ENCODE measurements around the gene MT3. TPM values are rescaled to one million over a fixed set of nuclear protein-coding genes. Genes with fewer than 3 reads are reported as not detected.

The MT3 gene
- polyA plus RNA-seq, 1 of the 3 experiments (the other 2 are of a cell fraction): 0.43 TPM

DNA sequence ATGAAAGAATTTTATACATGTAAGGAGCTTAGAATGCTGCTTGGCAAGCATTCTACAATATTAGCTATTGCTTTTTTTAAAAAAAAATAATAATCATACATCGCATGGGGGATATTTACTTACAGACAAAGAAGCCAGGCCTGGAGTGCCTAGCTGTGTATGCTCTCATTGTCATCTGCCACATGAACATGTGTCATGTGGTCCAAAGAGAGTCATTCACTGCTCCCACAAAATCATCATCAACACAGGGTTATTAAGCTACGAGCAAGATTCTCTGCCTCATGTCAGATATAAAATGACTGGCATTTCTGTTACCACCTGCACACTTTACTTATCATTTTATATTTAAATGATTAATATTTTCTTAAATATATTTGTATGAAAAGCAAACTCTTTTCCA is 34.3 kb downstream of the MT3 start:
- Histone ChIP-seq H3K9ac (no peak overlapping the region), H3K27ac (ENCODE audit: low read depth in 2 of 2, low read length in 1 of 2) (no peak overlapping the region), H3K9me3 (no peaks in the 10 kb centered on the region), H3K9me2 (no peaks in the 10 kb centered on the region), H2AFZ (ENCODE audit: low read depth) (no peak overlapping the region), H4K20me1 (ENCODE audit: insufficient read depth) (no peaks in the 10 kb centered on the region), H3K4me3 (ENCODE audit: low read depth in 2 of 2, low read length in 1 of 2) (no peak overlapping the region), H3K27me3 (ENCODE audit: insufficient read depth) (no peaks in the 10 kb centered on the region), H3K4me2 (no peak overlapping the region), H3K36me3 (replicated peaks in 1 of 2; ENCODE audit: control insufficient read depth in 1 of 2, insufficient read depth in 2 of 2, low read length in 1 of 2) (no peaks in the 10 kb centered on the region), H3F3A (replicated peaks; ENCODE audit: insufficient read depth) (peaks cover 7% of the 10 kb centered on the region), H3K79me2 (ENCODE audit: insufficient read depth) (peaks cover 13% of the 10 kb centered on the region; the same call in 1 of the 2 replicates), H3K4me1 (ENCODE audit: control insufficient read depth in 1 of 2, insufficient read depth in 2 of 2, low read depth in 1 of 2, low read length in 1 of 2) (peaks cover 2 to 7% of the 10 kb centered on the region in 2 experiments; a peak in 1 of 4 replicates)
- DNase-seq: no peak
- TF ChIP-seq TCF12 (IDR thresholded peaks at IDR 0.05) (no peak), YY1 (IDR thresholded peaks at IDR 0.05; ENCODE audit: low read depth) (no peak), EP300 (IDR thresholded peaks at IDR 0.05; ENCODE audit: borderline replicate concordance in 1 of 2, low read depth in 1 of 2, low read length in 1 of 2) (no peak), SMC3 (IDR thresholded peaks at IDR 0.05; ENCODE audit: low read depth, low read length) (no peak), FOXM1 (IDR thresholded peaks at IDR 0.05; ENCODE audit: low read depth) (no peak), TAF1 (IDR thresholded peaks at IDR 0.05; ENCODE audit: borderline replicate concordance, low read depth, low read length) (no peak), RFX5 (IDR thresholded peaks at IDR 0.05; ENCODE audit: low read length) (no peak), EZH2phosphoT487 (IDR thresholded peaks at IDR 0.05; ENCODE audit: borderline replicate concordance, low read depth) (no peak), CHD2 (IDR thresholded peaks at IDR 0.05; ENCODE audit: low read length, partially characterized antibody) (no peak), RCOR1 (IDR thresholded peaks at IDR 0.05; ENCODE audit: low read length) (no peak), FOXJ3 (CRISPR knock-in tag; IDR thresholded peaks at IDR 0.05) (no peak), NFIC (IDR thresholded peaks at IDR 0.05; ENCODE audit: borderline replicate concordance) (no peak), FOSL2 (IDR thresholded peaks at IDR 0.05; ENCODE audit: borderline replicate concordance, low read depth) (no peak), GABPA (IDR thresholded peaks at IDR 0.05; ENCODE audit: low read depth) (no peak)
- TF ChIP-seq, protein P1, sequence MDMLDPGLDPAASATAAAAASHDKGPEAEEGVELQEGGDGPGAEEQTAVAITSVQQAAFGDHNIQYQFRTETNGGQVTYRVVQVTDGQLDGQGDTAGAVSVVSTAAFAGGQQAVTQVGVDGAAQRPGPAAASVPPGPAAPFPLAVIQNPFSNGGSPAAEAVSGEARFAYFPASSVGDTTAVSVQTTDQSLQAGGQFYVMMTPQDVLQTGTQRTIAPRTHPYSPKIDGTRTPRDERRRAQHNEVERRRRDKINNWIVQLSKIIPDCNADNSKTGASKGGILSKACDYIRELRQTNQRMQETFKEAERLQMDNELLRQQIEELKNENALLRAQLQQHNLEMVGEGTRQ (IDR thresholded peaks at IDR 0.05; ENCODE audit: borderline replicate concordance, low read depth, low read length): no peak
- TF ChIP-seq, protein P2, sequence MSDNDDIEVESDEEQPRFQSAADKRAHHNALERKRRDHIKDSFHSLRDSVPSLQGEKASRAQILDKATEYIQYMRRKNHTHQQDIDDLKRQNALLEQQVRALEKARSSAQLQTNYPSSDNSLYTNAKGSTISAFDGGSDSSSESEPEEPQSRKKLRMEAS (IDR thresholded peaks at IDR 0.05; ENCODE audit: low read depth): no peak
- TF ChIP-seq, protein P3, sequence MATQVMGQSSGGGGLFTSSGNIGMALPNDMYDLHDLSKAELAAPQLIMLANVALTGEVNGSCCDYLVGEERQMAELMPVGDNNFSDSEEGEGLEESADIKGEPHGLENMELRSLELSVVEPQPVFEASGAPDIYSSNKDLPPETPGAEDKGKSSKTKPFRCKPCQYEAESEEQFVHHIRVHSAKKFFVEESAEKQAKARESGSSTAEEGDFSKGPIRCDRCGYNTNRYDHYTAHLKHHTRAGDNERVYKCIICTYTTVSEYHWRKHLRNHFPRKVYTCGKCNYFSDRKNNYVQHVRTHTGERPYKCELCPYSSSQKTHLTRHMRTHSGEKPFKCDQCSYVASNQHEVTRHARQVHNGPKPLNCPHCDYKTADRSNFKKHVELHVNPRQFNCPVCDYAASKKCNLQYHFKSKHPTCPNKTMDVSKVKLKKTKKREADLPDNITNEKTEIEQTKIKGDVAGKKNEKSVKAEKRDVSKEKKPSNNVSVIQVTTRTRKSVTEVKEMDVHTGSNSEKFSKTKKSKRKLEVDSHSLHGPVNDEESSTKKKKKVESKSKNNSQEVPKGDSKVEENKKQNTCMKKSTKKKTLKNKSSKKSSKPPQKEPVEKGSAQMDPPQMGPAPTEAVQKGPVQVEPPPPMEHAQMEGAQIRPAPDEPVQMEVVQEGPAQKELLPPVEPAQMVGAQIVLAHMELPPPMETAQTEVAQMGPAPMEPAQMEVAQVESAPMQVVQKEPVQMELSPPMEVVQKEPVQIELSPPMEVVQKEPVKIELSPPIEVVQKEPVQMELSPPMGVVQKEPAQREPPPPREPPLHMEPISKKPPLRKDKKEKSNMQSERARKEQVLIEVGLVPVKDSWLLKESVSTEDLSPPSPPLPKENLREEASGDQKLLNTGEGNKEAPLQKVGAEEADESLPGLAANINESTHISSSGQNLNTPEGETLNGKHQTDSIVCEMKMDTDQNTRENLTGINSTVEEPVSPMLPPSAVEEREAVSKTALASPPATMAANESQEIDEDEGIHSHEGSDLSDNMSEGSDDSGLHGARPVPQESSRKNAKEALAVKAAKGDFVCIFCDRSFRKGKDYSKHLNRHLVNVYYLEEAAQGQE (IDR thresholded peaks at IDR 0.05; ENCODE audit: low read depth, low read length): no peak
- TF ChIP-seq, protein P4, sequence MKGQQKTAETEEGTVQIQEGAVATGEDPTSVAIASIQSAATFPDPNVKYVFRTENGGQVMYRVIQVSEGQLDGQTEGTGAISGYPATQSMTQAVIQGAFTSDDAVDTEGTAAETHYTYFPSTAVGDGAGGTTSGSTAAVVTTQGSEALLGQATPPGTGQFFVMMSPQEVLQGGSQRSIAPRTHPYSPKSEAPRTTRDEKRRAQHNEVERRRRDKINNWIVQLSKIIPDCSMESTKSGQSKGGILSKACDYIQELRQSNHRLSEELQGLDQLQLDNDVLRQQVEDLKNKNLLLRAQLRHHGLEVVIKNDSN (IDR thresholded peaks at IDR 0.05; ENCODE audit: borderline replicate concordance, low read depth): no peak
- TF ChIP-seq, protein P5, sequence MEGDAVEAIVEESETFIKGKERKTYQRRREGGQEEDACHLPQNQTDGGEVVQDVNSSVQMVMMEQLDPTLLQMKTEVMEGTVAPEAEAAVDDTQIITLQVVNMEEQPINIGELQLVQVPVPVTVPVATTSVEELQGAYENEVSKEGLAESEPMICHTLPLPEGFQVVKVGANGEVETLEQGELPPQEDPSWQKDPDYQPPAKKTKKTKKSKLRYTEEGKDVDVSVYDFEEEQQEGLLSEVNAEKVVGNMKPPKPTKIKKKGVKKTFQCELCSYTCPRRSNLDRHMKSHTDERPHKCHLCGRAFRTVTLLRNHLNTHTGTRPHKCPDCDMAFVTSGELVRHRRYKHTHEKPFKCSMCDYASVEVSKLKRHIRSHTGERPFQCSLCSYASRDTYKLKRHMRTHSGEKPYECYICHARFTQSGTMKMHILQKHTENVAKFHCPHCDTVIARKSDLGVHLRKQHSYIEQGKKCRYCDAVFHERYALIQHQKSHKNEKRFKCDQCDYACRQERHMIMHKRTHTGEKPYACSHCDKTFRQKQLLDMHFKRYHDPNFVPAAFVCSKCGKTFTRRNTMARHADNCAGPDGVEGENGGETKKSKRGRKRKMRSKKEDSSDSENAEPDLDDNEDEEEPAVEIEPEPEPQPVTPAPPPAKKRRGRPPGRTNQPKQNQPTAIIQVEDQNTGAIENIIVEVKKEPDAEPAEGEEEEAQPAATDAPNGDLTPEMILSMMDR (IDR thresholded peaks at IDR 0.05): no peak
- TF ChIP-seq, protein P6, sequence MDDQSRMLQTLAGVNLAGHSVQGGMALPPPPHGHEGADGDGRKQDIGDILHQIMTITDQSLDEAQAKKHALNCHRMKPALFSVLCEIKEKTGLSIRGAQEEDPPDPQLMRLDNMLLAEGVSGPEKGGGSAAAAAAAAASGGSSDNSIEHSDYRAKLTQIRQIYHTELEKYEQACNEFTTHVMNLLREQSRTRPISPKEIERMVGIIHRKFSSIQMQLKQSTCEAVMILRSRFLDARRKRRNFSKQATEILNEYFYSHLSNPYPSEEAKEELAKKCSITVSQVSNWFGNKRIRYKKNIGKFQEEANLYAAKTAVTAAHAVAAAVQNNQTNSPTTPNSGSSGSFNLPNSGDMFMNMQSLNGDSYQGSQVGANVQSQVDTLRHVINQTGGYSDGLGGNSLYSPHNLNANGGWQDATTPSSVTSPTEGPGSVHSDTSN (IDR thresholded peaks at IDR 0.05): no peak
- ChIA-PET CTCF (interaction anchor here (0.6 to 1.6 kb wide), 5 partner anchors 11 to 618 kb away, joined by 3 to 6 read pairs (median 3); no protein-coding TSS in a partner anchor), POLR2A (no interaction called here)
- 96% methylated on average over 2 of the region's 2 CpGs for WGBS (ENCODE audit: low lambda C conversion rate)

Measured in SK-N-SH (cell line).